H1 (cell line): ENCODE measurements around the gene NPSR1. TPM values are rescaled to one million over a fixed set of nuclear protein-coding genes. Genes with fewer than 3 reads are reported as not detected.

Experiments
- CBX5 ChIP-seq: fragments of 300-800, 300-1000 bp; sonication (generic); IDR thresholded peaks from 2 replicates; pipeline ENCODE4 v1.7.1; 2016; ENCODE audit warnings: antibody characterized with exemption, low read length, low read depth
- CBX8 ChIP-seq: fragments of 300-800, 300-1000 bp; sonication (generic); IDR thresholded peaks from 2 replicates; pipeline ENCODE4 v1.7.1; 2016; ENCODE audit warnings: low read depth, low read length, borderline replicate concordance
- POLR2A ChIP-seq, 2 experiments: IDR thresholded peaks; 1 replicate in 1 of 2; 2 replicates in 1 of 2; pipeline ENCODE4 v1.6.1; 2011; ENCODE audit warnings: low read depth in 2 of 2, low read length in 2 of 2, mild to moderate bottlenecking in 2 of 2; ENCODE audit errors: control extremely low read depth in 1 of 2
- SIN3A ChIP-seq, 2 experiments: IDR thresholded peaks in 1 of 2; conservative IDR thresholded peaks in 1 of 2; 2 replicates each; pipeline ENCODE4 v1.6.1; 2011 to 2012; ENCODE audit warnings: low read length in 2 of 2, improper control_type of control experiment in 1 of 2, low read depth in 1 of 2, mild to moderate bottlenecking in 1 of 2
- YY1 ChIP-seq: IDR thresholded peaks from 2 replicates; pipeline ENCODE4 v1.6.1; 2011; ENCODE audit warnings: low read depth, mild to moderate bottlenecking, low read length
- polyA plus RNA-seq, 7 experiments: library from polyadenylated mRNA; depleted of rRNA in 3 of 7; stranded (reverse) in 5 of 7; unstranded in 2 of 7; fragments of >200 nt in 5 of 7; fragments of 200-250 nt in 2 of 7; gene quantifications; 1 replicate in 5 of 7; 2 replicates in 1 of 7; 4 replicates in 1 of 7; pipeline versions ENCODE4 v1.2.1 to v1.2.3, GENCODE V29; 2011 to 2013; ENCODE audit warnings: missing spikeins in 2 of 7, mixed read lengths in 2 of 7
- total RNA-seq: library from RNA; stranded (reverse); fragmentation: NEBNext Ultra II Directional; extraction: Animal tissue kit (Norgen Biotek cat#: 25700); gene quantifications from 2 replicates; pipeline ENCODE4 v1.2.1, GENCODE V29; 2021
- TF ChIP-seq, protein P1 (sequence below): IDR thresholded peaks from 2 replicates; pipeline ENCODE4 v1.6.1; 2011; ENCODE audit warnings: low read length, improper control_type of control experiment

Gene NPSR1
- total and polyA plus RNA-seq, 2 of the 8 experiments (the other 6 are each of a cell fraction or from before 2014, with no cell fraction given) = not detected

DNA sequence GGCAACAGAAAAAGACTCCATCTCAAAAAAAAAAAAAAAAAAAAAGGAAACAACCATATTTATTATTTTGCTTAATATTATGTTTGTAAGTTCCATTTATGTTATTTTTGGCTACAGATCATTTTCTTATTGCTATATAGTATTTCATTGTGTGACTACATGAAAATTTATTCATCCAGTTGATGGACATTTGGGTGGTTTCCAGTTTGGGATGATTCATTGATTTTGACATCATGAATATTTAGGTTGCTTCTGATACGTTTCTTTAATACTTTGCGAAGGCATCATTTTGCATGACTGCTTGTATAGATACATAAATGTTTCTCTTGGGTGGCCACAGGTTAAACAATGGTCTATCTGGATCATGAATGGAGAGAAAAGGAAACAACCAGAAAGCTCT, 2.0 kb upstream of the NPSR1 start (continued):
- TF ChIP-seq, protein P1, sequence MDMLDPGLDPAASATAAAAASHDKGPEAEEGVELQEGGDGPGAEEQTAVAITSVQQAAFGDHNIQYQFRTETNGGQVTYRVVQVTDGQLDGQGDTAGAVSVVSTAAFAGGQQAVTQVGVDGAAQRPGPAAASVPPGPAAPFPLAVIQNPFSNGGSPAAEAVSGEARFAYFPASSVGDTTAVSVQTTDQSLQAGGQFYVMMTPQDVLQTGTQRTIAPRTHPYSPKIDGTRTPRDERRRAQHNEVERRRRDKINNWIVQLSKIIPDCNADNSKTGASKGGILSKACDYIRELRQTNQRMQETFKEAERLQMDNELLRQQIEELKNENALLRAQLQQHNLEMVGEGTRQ = no peak
- TF ChIP-seq CBX8 (no peak), CBX5 (no peak), POLR2A (IDR thresholded peaks at IDR 0.05; ENCODE audit: control extremely low read depth in 1 of 2, low read depth in 2 of 2, low read length in 2 of 2) (no peak), YY1 (no peak), SIN3A (conservative IDR thresholded peaks at IDR 0.05 in 1 of 2, IDR thresholded peaks at IDR 0.05 in 1 of 2; ENCODE audit: low read depth in 1 of 2, low read length in 2 of 2) (no peak)
